ENCODE data around the gene ANKRD34A.

The ANKRD34A gene

DNA sequence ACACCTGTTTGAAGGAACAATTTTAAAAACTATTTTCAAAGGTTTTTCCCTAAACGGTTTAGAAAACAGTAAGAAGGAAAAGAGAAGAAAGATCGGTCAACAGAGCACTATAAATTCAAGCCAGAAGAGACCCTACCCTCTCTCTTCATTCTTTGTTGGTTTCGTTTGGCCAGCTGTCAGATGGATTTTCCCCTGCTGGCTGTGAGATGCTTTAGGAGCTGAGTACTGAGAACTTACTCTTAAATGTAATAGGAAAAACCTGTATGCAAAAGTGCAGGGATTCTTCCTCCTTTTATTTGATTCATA is 33.3 kb upstream of the ANKRD34A start:
- Histone ChIP-seq H3K4me1 (ENCODE audit: control insufficient read depth, insufficient read depth, low read depth, low read length) (peaks cover 9% of the 10 kb centered on the region), H3K4me2 (ENCODE audit: low read length, poor library complexity, severe bottlenecking) (no peak overlapping the region), H3K14ac (ENCODE audit: low read length in 2 of 2) (no peak overlapping the region), H2BK12ac (ENCODE audit: low read length in 2 of 2) (no peak overlapping the region), H2AK5ac (ENCODE audit: low read length, severe bottlenecking) (no peak overlapping the region), H3K4me3 (ENCODE audit: insufficient read depth in 1 of 2, low read depth in 1 of 2, low read length in 2 of 2) (peak overlapping the region in 1 of 2 experiments; percentile 98), H3K27ac (ENCODE audit: low read length, poor library complexity, severe bottlenecking) (no peak overlapping the region), H3K23ac (ENCODE audit: low read length in 2 of 2) (no peak overlapping the region), H3K18ac (ENCODE audit: low read depth in 1 of 2, low read length in 2 of 2) (no peak overlapping the region), H4K8ac (ENCODE audit: low read length) (no peak overlapping the region), H3K79me1 (replicated peaks; ENCODE audit: low read length, poor library complexity, severe bottlenecking) (no peaks in the 10 kb centered on the region), H2BK5ac (ENCODE audit: low read depth, low read length, poor library complexity, severe bottlenecking) (no peak overlapping the region), H3K27me3 (ENCODE audit: control insufficient read depth in 1 of 2, insufficient read depth in 1 of 2, low read length in 2 of 2) (no peaks in the 10 kb centered on the region), H4K91ac (ENCODE audit: low read length) (no peak overlapping the region), H2BK15ac (ENCODE audit: low read depth, poor library complexity, severe bottlenecking) (no peak overlapping the region), H3K9ac (ENCODE audit: low read length) (peak overlapping the region; percentile 93), H2BK120ac (ENCODE audit: low read depth, low read length) (no peak overlapping the region), H3K4ac (ENCODE audit: low read depth in 1 of 2, low read length in 2 of 2) (no peak overlapping the region), H3K36me3 (ENCODE audit: control insufficient read depth in 1 of 2, insufficient read depth in 2 of 2, low read depth in 1 of 2, low read length in 2 of 2) (peaks cover 9 to 24% of the 10 kb centered on the region in 2 experiments), H3K9me3 (ENCODE audit: control insufficient read depth, low read length) (no peaks in the 10 kb centered on the region), H2AFZ (ENCODE audit: low read depth, low read length) (no peak overlapping the region)
- no peak for DNase-seq
- WGBS: no CpG with 5 or more reads among the region's 3 CpGs

- H2BK12ac ChIP-seq (ENCODE audit: low read length in 2 of 2): peak overlapping the region; percentile 69 to 94
- H2AFZ ChIP-seq (ENCODE audit: low read depth, low read length): no peak overlapping the region
- 32% methylated on average over 11 of the region's 12 CpGs for WGBS
- H3K18ac ChIP-seq (ENCODE audit: low read depth in 1 of 2, low read length in 2 of 2): peak overlapping the region; percentile 89 to 94
- H3K9me3 ChIP-seq (ENCODE audit: control insufficient read depth, low read length): no peaks in the 10 kb centered on the region
- H3K23ac ChIP-seq (ENCODE audit: low read length in 2 of 2): no peak overlapping the region
- peak overlapping the region; percentile 82 for H3K27ac ChIP-seq (ENCODE audit: low read length, poor library complexity, severe bottlenecking)
- H4K8ac ChIP-seq (ENCODE audit: low read length): peak overlapping the region; percentile 97
- peak overlapping the region; percentile 50 for H2BK120ac ChIP-seq (ENCODE audit: low read depth, low read length)
- peaks cover 12 to 29% of the 10 kb centered on the region in 2 experiments for H3K36me3 ChIP-seq (ENCODE audit: control insufficient read depth in 1 of 2, insufficient read depth in 2 of 2, low read depth in 1 of 2, low read length in 2 of 2)
- H3K27me3 ChIP-seq (ENCODE audit: control insufficient read depth in 1 of 2, insufficient read depth in 1 of 2, low read length in 2 of 2): no peaks in the 10 kb centered on the region
- peak overlapping the region; percentile 53 to 98 for H3K4me3 ChIP-seq (ENCODE audit: insufficient read depth in 1 of 2, low read depth in 1 of 2, low read length in 2 of 2)
- H4K91ac ChIP-seq (ENCODE audit: low read length): peak overlapping the region; percentile 97
- DNase-seq: no peak
- H3K79me1 ChIP-seq (replicated peaks; ENCODE audit: low read length, poor library complexity, severe bottlenecking): no peaks in the 10 kb centered on the region
- H3K4me1 ChIP-seq (ENCODE audit: control insufficient read depth, insufficient read depth, low read depth, low read length): peaks cover 12% of the 10 kb centered on the region
- H3K14ac ChIP-seq (ENCODE audit: low read length in 2 of 2): peak overlapping the region in 1 of 2 experiments; percentile 82
- peak overlapping the region; percentile 68 for H3K4me2 ChIP-seq (ENCODE audit: low read length, poor library complexity, severe bottlenecking)
- H2BK15ac ChIP-seq (ENCODE audit: low read depth, poor library complexity, severe bottlenecking): peak overlapping the region; percentile 90
- H2AK5ac ChIP-seq (ENCODE audit: low read length, severe bottlenecking): peak overlapping the region; percentile 14
- peak overlapping the region; percentile 35 to 85 for H3K4ac ChIP-seq (ENCODE audit: low read depth in 1 of 2, low read length in 2 of 2)
- peak overlapping the region; percentile 93 for H3K9ac ChIP-seq (ENCODE audit: low read length)
- H2BK5ac ChIP-seq (ENCODE audit: low read depth, low read length, poor library complexity, severe bottlenecking): peak overlapping the region; percentile 91
These were observed 32.8 kb upstream of the ANKRD34A start for GRCh38 chr1:145997016-145997717.

DNA sequence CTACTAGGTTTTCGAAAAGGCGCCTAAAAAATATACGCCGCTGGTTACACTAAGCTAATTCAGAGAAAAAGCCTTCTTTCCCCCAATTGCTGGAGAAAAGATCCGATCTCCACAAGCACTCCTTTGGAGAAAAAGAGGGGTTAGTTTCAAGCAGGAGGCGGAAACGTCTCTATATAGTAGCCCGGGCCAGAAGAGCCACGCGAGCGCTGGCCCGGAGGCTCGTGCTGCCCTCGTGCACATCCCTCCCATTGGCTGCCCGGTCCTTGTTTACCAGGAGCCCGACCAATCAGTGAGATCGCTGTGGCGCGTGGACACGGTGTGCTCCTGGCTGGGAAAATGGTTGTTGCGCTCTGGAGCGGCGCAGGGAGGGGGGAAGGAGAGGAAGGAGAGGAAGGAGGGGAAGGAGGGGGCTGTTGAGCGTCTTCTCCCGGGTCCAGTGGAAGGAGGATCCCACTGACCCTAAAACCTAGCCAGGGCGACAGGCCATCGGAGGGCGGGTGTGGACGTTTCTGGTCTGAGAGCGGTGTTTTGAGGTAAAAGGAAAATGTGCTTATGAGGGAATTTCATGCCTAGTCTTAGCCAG is 32.1 kb upstream of the ANKRD34A start, which contains the start of gene TXNIP:
Gene TXNIP, minus strand, starts transcription at position 147 of the 583 bp plus-strand sequence. CDS start 313 bp downstream, outside the sequence.
- Histone ChIP-seq H3K4me3 (ENCODE audit: insufficient read depth in 1 of 2, low read depth in 1 of 2, low read length in 2 of 2) (peak within 1 kb of the TSS; percentile 80 to 98), H3K36me3 (ENCODE audit: control insufficient read depth in 1 of 2, insufficient read depth in 2 of 2, low read depth in 1 of 2, low read length in 2 of 2) (peaks cover 12 to 36% of the 10 kb centered on the region in 2 experiments), H2BK12ac (ENCODE audit: low read length in 2 of 2) (peak within 1 kb of the TSS; percentile 69 to 94), H2AFZ (ENCODE audit: low read depth, low read length) (no peak within 1 kb of the TSS), H2BK120ac (ENCODE audit: low read depth, low read length) (peak within 1 kb of the TSS; percentile 50), H3K23ac (ENCODE audit: low read length in 2 of 2) (no peak within 1 kb of the TSS), H3K18ac (ENCODE audit: low read depth in 1 of 2, low read length in 2 of 2) (peak within 1 kb of the TSS; percentile 89 to 94), H2AK5ac (ENCODE audit: low read length, severe bottlenecking) (peak within 1 kb of the TSS; percentile 14), H3K27ac (ENCODE audit: low read length, poor library complexity, severe bottlenecking) (peak within 1 kb of the TSS; percentile 86), H3K79me1 (replicated peaks; ENCODE audit: low read length, poor library complexity, severe bottlenecking) (no peaks in the 10 kb centered on the region), H2BK5ac (ENCODE audit: low read depth, low read length, poor library complexity, severe bottlenecking) (peak within 1 kb of the TSS; percentile 91), H2BK15ac (ENCODE audit: low read depth, poor library complexity, severe bottlenecking) (peak within 1 kb of the TSS; percentile 90), H4K8ac (ENCODE audit: low read length) (peak within 1 kb of the TSS; percentile 97), H3K4me1 (ENCODE audit: control insufficient read depth, insufficient read depth, low read depth, low read length) (peaks cover 12% of the 10 kb centered on the region), H3K9ac (ENCODE audit: low read length) (peak within 1 kb of the TSS; percentile 93), H3K9me3 (ENCODE audit: control insufficient read depth, low read length) (no peaks in the 10 kb centered on the region), H3K27me3 (ENCODE audit: control insufficient read depth in 1 of 2, insufficient read depth in 1 of 2, low read length in 2 of 2) (no peaks in the 10 kb centered on the region), H4K91ac (ENCODE audit: low read length) (peak within 1 kb of the TSS; percentile 97), H3K14ac (ENCODE audit: low read length in 2 of 2) (peak within 1 kb of the TSS; percentile 11 to 89), H3K4ac (ENCODE audit: low read depth in 1 of 2, low read length in 2 of 2) (peak within 1 kb of the TSS; percentile 63 to 85), H3K4me2 (ENCODE audit: low read length, poor library complexity, severe bottlenecking) (peak within 1 kb of the TSS; percentile 68)
- 0% methylated on average over 28 of the region's 30 CpGs for WGBS
- DNase-seq: peak; percentile 98

- Histone ChIP-seq H3K4me3 (ENCODE audit: insufficient read depth in 1 of 2, low read depth in 1 of 2, low read length in 2 of 2) (peak overlapping the region; percentile 80 to 98), H3K18ac (ENCODE audit: low read depth in 1 of 2, low read length in 2 of 2) (peak overlapping the region; percentile 80 to 86), H2BK12ac (ENCODE audit: low read length in 2 of 2) (no peak overlapping the region), H3K4ac (ENCODE audit: low read depth in 1 of 2, low read length in 2 of 2) (peak overlapping the region in 1 of 2 experiments; percentile 63), H4K8ac (ENCODE audit: low read length) (peak overlapping the region; percentile 43), H3K27me3 (ENCODE audit: control insufficient read depth in 1 of 2, insufficient read depth in 1 of 2, low read length in 2 of 2) (no peaks in the 10 kb centered on the region), H2BK5ac (ENCODE audit: low read depth, low read length, poor library complexity, severe bottlenecking) (no peak overlapping the region), H2BK15ac (ENCODE audit: low read depth, poor library complexity, severe bottlenecking) (no peak overlapping the region), H3K9me3 (ENCODE audit: control insufficient read depth, low read length) (no peaks in the 10 kb centered on the region), H4K91ac (ENCODE audit: low read length) (no peak overlapping the region), H3K23ac (ENCODE audit: low read length in 2 of 2) (no peak overlapping the region), H3K4me2 (ENCODE audit: low read length, poor library complexity, severe bottlenecking) (peak overlapping the region; percentile 64), H3K36me3 (ENCODE audit: control insufficient read depth in 1 of 2, insufficient read depth in 2 of 2, low read depth in 1 of 2, low read length in 2 of 2) (peaks cover 12 to 38% of the 10 kb centered on the region in 2 experiments), H3K27ac (ENCODE audit: low read length, poor library complexity, severe bottlenecking) (peak overlapping the region; percentile 86), H2BK120ac (ENCODE audit: low read depth, low read length) (no peak overlapping the region), H2AFZ (ENCODE audit: low read depth, low read length) (no peak overlapping the region), H3K4me1 (ENCODE audit: control insufficient read depth, insufficient read depth, low read depth, low read length) (peaks cover 12% of the 10 kb centered on the region), H2AK5ac (ENCODE audit: low read length, severe bottlenecking) (no peak overlapping the region), H3K14ac (ENCODE audit: low read length in 2 of 2) (peak overlapping the region in 1 of 2 experiments; percentile 89), H3K79me1 (replicated peaks; ENCODE audit: low read length, poor library complexity, severe bottlenecking) (no peaks in the 10 kb centered on the region), H3K9ac (ENCODE audit: low read length) (peak overlapping the region; percentile 93)
- 6% methylated on average over 10 of the region's 13 CpGs for WGBS
- no peak for DNase-seq
These were observed 31.6 kb upstream of the ANKRD34A start for GRCh38 chr1:145995964-145996432.
